Testis (tissue), 3 donors: ENCODE data around the gene GANC. TPM values are rescaled to one million over a fixed set of nuclear protein-coding genes. Genes with fewer than 3 reads are reported as not detected.
"Not testable (repeated sequence)": the region's sequence is repeated elsewhere in the genome, so short reads cannot be mapped to it uniquely, and the experiment has no call there.

Experiments used
- DNase-seq: peaks from one replicate; pipeline ENCODE4 v3.0.0-alpha.2; 2019
- H3K27ac ChIP-seq, 2 donors: fragments of 200-600 bp; sonication (generic); one replicate each; pipeline ENCODE4 v1.5.1; 2019
- H3K27me3 ChIP-seq: fragments of 200-600 bp; sonication (generic); one replicate; pipeline ENCODE4 v1.5.1; 2019
- H3K36me3 ChIP-seq: fragments of 200-600 bp; sonication (generic); one replicate; pipeline ENCODE4 v1.5.1; 2017; ENCODE audit warnings: low read depth; ENCODE audit errors: missing control alignments
- H3K4me1 ChIP-seq: fragments of 200-600 bp; sonication (generic); one replicate; pipeline ENCODE4 v1.5.1; 2019
- H3K4me3 ChIP-seq, 2 donors: fragments of 200-600 bp; sonication (generic); one replicate each; pipeline ENCODE4 v1.5.1; 2017 to 2019
- H3K9me3 ChIP-seq: fragments of 200-600 bp; sonication (generic); one replicate; pipeline ENCODE4 v1.5.1; 2017
- POLR2A ChIP-seq: fragments of 450-650 bp; IDR thresholded peaks from one replicate; pipeline ENCODE4 v1.6.1; 2017; ENCODE audit warnings: antibody characterized with exemption, mild to moderate bottlenecking, moderate library complexity
- WGBS, 2 donors: methylation state at CpG; one replicate each; pipeline ENCODE4 v1.1.5; 2018; 5-methylcytosine and 5-hydroxymethylcytosine counted together
- intact Hi-C: fragments of 100-400 bp; cut with DNase I; formaldehyde crosslinking; loops from one replicate; pipeline ENCODE4 v1.15.1; 2023; ENCODE audit warnings: low total_unique reads
- polyA plus RNA-seq: library from polyadenylated mRNA; stranded (reverse); fragments of 350-450 nt; fragmentation: Illumina TruSeq; extraction: RNeasy Lipid Tissue Mini Kit (QIAGEN cat#74804); gene quantifications from one replicate; pipeline ENCODE4 v1.2.3, GENCODE V29; 2014; ENCODE audit warnings: low read depth, low replicate concordance; ENCODE audit not compliant: insufficient read depth
- total RNA-seq, 2 donors: library from RNA; depleted of rRNA; stranded (reverse); fragments of >200 nt; gene quantifications; one replicate each; pipeline ENCODE4 v1.2.3, GENCODE V29; 2016
- TF ChIP-seq, protein P1 (sequence below), 3 experiments: fragments of 450-650 bp in 2 of 3; fragments of 200-600 bp in 1 of 3; sonication (generic) in 1 of 3; IDR thresholded peaks; one replicate each; pipeline ENCODE4 v1.5.1; 2016 to 2019; ENCODE audit warnings: antibody characterized with exemption in 3 of 3, mild to moderate bottlenecking in 2 of 3, moderate library complexity in 1 of 3

GANC gene
- total and polyA plus RNA-seq, 3 donors from 2014 or later, result 37.6 to 63.4 (median 54.8) TPM

- no peaks in the 10 kb centered on the region for H3K4me1 ChIP-seq
- 83 to 93% methylated on average over 1 of the region's 1 CpG for WGBS, 2 donors
- no peak for TF ChIP-seq POLR2A
- TF ChIP-seq, protein P1, sequence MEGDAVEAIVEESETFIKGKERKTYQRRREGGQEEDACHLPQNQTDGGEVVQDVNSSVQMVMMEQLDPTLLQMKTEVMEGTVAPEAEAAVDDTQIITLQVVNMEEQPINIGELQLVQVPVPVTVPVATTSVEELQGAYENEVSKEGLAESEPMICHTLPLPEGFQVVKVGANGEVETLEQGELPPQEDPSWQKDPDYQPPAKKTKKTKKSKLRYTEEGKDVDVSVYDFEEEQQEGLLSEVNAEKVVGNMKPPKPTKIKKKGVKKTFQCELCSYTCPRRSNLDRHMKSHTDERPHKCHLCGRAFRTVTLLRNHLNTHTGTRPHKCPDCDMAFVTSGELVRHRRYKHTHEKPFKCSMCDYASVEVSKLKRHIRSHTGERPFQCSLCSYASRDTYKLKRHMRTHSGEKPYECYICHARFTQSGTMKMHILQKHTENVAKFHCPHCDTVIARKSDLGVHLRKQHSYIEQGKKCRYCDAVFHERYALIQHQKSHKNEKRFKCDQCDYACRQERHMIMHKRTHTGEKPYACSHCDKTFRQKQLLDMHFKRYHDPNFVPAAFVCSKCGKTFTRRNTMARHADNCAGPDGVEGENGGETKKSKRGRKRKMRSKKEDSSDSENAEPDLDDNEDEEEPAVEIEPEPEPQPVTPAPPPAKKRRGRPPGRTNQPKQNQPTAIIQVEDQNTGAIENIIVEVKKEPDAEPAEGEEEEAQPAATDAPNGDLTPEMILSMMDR (IDR thresholded peaks at IDR 0.05), result no peak
- no peak overlapping the region for H3K27ac ChIP-seq
- intact Hi-C loops, result no loop called here
- no peaks in the 10 kb centered on the region for H3K9me3 ChIP-seq
- no peaks in the 10 kb centered on the region for H3K27me3 ChIP-seq
- DNase-seq, result no peak
- H3K36me3 ChIP-seq, result no peaks in the 10 kb centered on the region
- H3K4me3 ChIP-seq, result no peak overlapping the region
These were observed 12.0 kb downstream of the GANC start for GRCh38 chr15:42285034-42285433.

GRCh38 chr15:42286445-42287029, 13.5 kb downstream of the GANC start:
- Histone ChIP-seq H3K36me3 (no peaks in the 10 kb centered on the region), H3K27me3 (no peaks in the 10 kb centered on the region), H3K27ac (no peak overlapping the region), H3K9me3 (no peaks in the 10 kb centered on the region), H3K4me1 (no peaks in the 10 kb centered on the region), H3K4me3 (no peak overlapping the region)
- WGBS, 2 donors, result 85 to 89% methylated on average over 4 of the region's 4 CpGs
- TF ChIP-seq, protein P1 (IDR thresholded peaks at IDR 0.05), result no peak
- TF ChIP-seq POLR2A, result no peak
- DNase-seq, result no peak
- intact Hi-C loops, result no loop called here

- Histone ChIP-seq H3K27me3 (no peaks in the 10 kb centered on the region), H3K4me1 (no peaks in the 10 kb centered on the region), H3K9me3 (no peaks in the 10 kb centered on the region), H3K27ac (no peak overlapping the region), H3K4me3 (no peak overlapping the region), H3K36me3 (no peaks in the 10 kb centered on the region)
- WGBS, 2 donors, result 94 to 96% methylated on average over 4 of the region's 4 CpGs
- intact Hi-C loops, result no loop called here
- TF ChIP-seq POLR2A, result no peak
- TF ChIP-seq, protein P1 (IDR thresholded peaks at IDR 0.05), result no peak
- DNase-seq, result no peak
These were observed 14.9 kb downstream of the GANC start for GRCh38 chr15:42287931-42288330.

GRCh38 chr15:42289166-42289565, 16.2 kb downstream of the GANC start:
- intact Hi-C loops, result no loop called here
- H3K27ac ChIP-seq, result no peak overlapping the region
- no peak for DNase-seq
- H3K27me3 ChIP-seq, result no peaks in the 10 kb centered on the region
- H3K36me3 ChIP-seq, result no peaks in the 10 kb centered on the region
- WGBS, 2 donors, result 97 to 100% methylated on average over 1 of the region's 1 CpG
- TF ChIP-seq, protein P1 (IDR thresholded peaks at IDR 0.05), result no peak
- TF ChIP-seq POLR2A, result no peak
- no peaks in the 10 kb centered on the region for H3K9me3 ChIP-seq
- no peaks in the 10 kb centered on the region for H3K4me1 ChIP-seq
- no peak overlapping the region for H3K4me3 ChIP-seq

DNA sequence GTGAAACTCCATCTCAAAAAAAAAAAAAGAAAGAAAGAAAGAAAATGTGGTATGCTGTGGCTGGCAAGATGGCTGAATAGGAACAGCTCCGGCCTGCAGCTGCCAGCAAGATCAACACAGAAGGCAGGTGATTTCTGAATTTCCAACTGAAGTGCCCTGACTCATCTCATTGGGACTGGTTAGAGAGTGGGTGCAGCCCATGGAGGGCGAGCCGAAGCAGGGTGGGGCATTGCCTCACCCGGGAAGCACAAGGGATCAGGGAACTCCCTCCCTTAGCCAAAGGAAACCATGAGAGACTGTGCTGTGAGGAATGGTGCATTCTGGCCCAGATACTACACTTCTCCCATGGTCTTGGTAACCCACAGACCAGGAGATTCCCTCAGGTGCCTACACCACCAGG, 28.0 kb downstream of the GANC start:
- intact Hi-C loops, DNase-seq, H3K4me1 ChIP-seq, H3K9me3 ChIP-seq, H3K27ac ChIP-seq, H3K27me3 ChIP-seq, H3K36me3 ChIP-seq, H3K4me3 ChIP-seq: not testable (repeated sequence)
- WGBS, 2 donors, result 94 to 97% methylated on average over 4 of the region's 4 CpGs
